Erythroblast (primary cell): Measurements from ENCODE around the gene NOTCH3.

Source experiments
- GATA1 ChIP-seq: IDR thresholded peaks from 2 replicates; pipeline ENCODE4 v1.6.1; 2011; ENCODE audit warnings: low read depth, mild to moderate bottlenecking, control low read depth, low read length, moderate library complexity
- POLR2A ChIP-seq: IDR thresholded peaks from 2 replicates; pipeline ENCODE4 v1.6.1; 2011; ENCODE audit warnings: mild to moderate bottlenecking, low read length

DNA sequence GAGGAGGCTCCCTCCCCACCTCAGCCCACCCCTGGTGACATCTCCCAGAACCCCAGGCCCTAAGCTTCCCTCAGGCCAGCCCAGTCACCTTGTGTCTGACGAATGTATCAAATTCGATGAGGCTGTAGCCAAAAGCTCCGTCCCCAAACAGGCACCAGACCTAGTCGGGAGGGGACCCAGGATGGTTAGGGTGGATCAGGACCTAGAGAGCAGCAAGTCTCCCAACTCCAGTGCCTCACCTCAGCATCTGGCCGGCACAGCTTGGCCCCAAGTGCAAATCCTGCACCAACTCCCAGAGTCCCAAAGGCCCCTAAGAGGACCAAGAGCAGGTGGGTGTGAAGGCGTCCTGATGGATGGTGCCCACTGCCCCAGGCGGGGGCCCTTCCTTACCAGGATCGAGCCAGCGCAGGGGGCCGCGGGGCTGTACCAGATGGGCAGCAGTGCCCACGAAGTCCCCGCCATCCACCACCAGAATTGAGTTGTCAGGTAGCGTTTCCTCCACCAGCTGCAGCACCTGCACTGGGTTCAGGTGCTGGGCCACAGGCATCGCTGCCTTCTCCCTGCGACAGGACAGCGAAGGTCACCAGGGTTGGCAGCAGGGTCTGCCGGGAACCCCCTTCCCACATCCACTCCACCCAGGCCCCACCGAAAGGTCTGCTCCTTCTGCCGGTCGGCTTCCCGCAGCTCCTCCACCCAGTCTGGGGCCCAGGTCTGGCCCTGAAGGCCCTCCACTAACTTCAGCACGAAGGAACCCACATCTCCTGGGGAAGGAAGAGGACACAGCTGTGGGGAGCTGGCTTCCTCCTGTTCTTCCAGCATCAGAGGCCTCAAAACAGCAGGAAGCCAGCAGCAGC is 84.8 kb downstream of the NOTCH3 start:
- no peak for TF ChIP-seq POLR2A
- no peak for TF ChIP-seq GATA1
